A673 (cell line): Measurements from ENCODE around the gene PHLDB2. TPM values are rescaled to one million over a fixed set of nuclear protein-coding genes. Genes with fewer than 3 reads are reported as not detected.

ENCODE experiments used
- BruUV-seq: library from RNA; stranded (reverse); fragments of 400-500 nt; replicated peaks from 2 replicates; lab custom pipeline; 2021; lab: Mats Ljungman, UMichigan
- CTCF ChIA-PET: fragments of 300-600 bp; sonication (Branson Sonifier 250); formaldehyde crosslinking; loops from one replicate; lab custom pipeline; 2022; ENCODE audit warnings: antibody characterized with exemption; lab: Charles Lee
- POLR2A ChIA-PET: fragments of 300-600 bp; sonication (Branson Sonifier 250); formaldehyde crosslinking; loops from one replicate; lab custom pipeline; 2022; ENCODE audit warnings: antibody characterized with exemption; ENCODE audit not compliant: low non-redundant PET; lab: Charles Lee
- DNase-seq: peaks from one replicate; pipeline ENCODE4 v3.0.0-alpha.2; 2015; ENCODE audit warnings: low spot score
- H3K27ac ChIP-seq: fragments of 200-600 bp; sonication (generic); 2 replicates; pipeline ENCODE4 v1.5.1; 2016; ENCODE audit warnings: mixed run types, low read depth, mild to moderate bottlenecking, mixed read lengths, antibody characterized with exemption, low read length; ENCODE audit not compliant: poor library complexity, severe bottlenecking
- H3K27me3 ChIP-seq: fragments of 200-600 bp; sonication (generic); replicated peaks from 2 replicates; pipeline ENCODE4 v1.6.1; 2017; ENCODE audit warnings: mixed run types, low read depth, mild to moderate bottlenecking, mixed read lengths, antibody characterized with exemption, low read length; ENCODE audit not compliant: insufficient read depth, poor library complexity
- H3K36me3 ChIP-seq: fragments of 200-600 bp; sonication (generic); 2 replicates; pipeline ENCODE4 v1.6.1; 2016; ENCODE audit warnings: mixed run types, mild to moderate bottlenecking, mixed read lengths, antibody characterized with exemption, low read length; ENCODE audit not compliant: insufficient read depth, poor library complexity, severe bottlenecking
- H3K4me1 ChIP-seq: fragments of 200-600 bp; sonication (generic); 2 replicates; pipeline ENCODE4 v1.6.1; 2017; ENCODE audit warnings: mixed run types, mild to moderate bottlenecking, mixed read lengths, antibody characterized with exemption, low read length; ENCODE audit not compliant: insufficient read depth, poor library complexity, severe bottlenecking
- H3K4me3 ChIP-seq: fragments of 200-600 bp; sonication (generic); 2 replicates; pipeline ENCODE4 v1.5.1; 2016; ENCODE audit warnings: low read depth, mixed run types, mild to moderate bottlenecking, mixed read lengths, low read length; ENCODE audit not compliant: poor library complexity, severe bottlenecking
- H3K9me3 ChIP-seq: fragments of 200-600 bp; sonication (generic); 2 replicates; pipeline ENCODE4 v1.6.1; 2016; ENCODE audit warnings: mixed run types, low read depth, mild to moderate bottlenecking, mixed read lengths, antibody characterized with exemption, low read length; ENCODE audit not compliant: poor library complexity, severe bottlenecking
- EZH2 ChIP-seq: fragments of 200-600 bp; sonication (generic); IDR thresholded peaks from 2 replicates; pipeline ENCODE4 v1.6.1; 2017; ENCODE audit warnings: borderline replicate concordance, low read depth, mild to moderate bottlenecking, mixed read lengths, antibody characterized with exemption, low read length; ENCODE audit not compliant: poor library complexity, severe bottlenecking
- intact Hi-C: fragments of 100-400 bp; cut with micrococcal nuclease; formaldehyde crosslinking; loops from one replicate; pipeline ENCODE4 v1.10.0; 2022; ENCODE audit not compliant: unreplicated experiment
- total RNA-seq: library from RNA; stranded (reverse); gene quantifications from 2 replicates; pipeline ENCODE4 v1.2.3, GENCODE V29; 2021
- TF ChIP-seq, protein P1 (sequence below): fragments of 300-800, 200-600 bp; sonication (generic); conservative IDR thresholded peaks from 2 replicates; pipeline ENCODE4 v1.5.1; 2017; ENCODE audit warnings: low read depth, mild to moderate bottlenecking, antibody characterized with exemption, low read length, moderate library complexity, mixed read lengths

The PHLDB2 gene
- total RNA-seq, 1 experiment from 2014 or later = 13.1 TPM

DNA sequence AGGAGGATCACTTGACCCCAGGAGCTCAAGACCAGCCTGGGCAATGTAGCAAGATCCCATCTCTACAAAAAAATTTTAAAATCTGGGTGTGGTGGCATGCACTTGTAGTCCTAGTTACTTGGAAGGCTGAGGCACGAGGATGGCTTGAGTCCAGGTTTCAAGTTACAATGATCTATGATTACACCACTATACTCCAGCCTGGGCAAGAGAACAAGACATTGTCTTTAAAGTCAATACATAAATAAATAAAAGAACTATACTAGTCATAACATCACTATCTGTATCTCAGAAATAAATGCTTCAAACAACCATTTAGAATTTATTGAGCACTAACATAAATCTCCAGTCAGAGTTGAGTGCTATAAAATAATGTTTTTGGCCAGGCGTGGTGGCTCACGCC lies 8.5 kb upstream of the PHLDB2 start:
- H3K36me3 ChIP-seq = no peaks in the 10 kb centered on the region
- POLR2A ChIA-PET = no interaction called here
- no peak overlapping the region for H3K27ac ChIP-seq
- CTCF ChIA-PET = no interaction called here
- H3K27me3 ChIP-seq = no peaks in the 10 kb centered on the region
- peaks cover 45% of the 10 kb centered on the region for H3K4me1 ChIP-seq
- DNase-seq = no peak
- BruUV-seq = no TSS peak
- H3K9me3 ChIP-seq = no peaks in the 10 kb centered on the region
- no peak for TF ChIP-seq EZH2
- TF ChIP-seq, protein P1, sequence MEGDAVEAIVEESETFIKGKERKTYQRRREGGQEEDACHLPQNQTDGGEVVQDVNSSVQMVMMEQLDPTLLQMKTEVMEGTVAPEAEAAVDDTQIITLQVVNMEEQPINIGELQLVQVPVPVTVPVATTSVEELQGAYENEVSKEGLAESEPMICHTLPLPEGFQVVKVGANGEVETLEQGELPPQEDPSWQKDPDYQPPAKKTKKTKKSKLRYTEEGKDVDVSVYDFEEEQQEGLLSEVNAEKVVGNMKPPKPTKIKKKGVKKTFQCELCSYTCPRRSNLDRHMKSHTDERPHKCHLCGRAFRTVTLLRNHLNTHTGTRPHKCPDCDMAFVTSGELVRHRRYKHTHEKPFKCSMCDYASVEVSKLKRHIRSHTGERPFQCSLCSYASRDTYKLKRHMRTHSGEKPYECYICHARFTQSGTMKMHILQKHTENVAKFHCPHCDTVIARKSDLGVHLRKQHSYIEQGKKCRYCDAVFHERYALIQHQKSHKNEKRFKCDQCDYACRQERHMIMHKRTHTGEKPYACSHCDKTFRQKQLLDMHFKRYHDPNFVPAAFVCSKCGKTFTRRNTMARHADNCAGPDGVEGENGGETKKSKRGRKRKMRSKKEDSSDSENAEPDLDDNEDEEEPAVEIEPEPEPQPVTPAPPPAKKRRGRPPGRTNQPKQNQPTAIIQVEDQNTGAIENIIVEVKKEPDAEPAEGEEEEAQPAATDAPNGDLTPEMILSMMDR = no peak
- no peak overlapping the region for H3K4me3 ChIP-seq
- intact Hi-C loops = no loop called here

DNA sequence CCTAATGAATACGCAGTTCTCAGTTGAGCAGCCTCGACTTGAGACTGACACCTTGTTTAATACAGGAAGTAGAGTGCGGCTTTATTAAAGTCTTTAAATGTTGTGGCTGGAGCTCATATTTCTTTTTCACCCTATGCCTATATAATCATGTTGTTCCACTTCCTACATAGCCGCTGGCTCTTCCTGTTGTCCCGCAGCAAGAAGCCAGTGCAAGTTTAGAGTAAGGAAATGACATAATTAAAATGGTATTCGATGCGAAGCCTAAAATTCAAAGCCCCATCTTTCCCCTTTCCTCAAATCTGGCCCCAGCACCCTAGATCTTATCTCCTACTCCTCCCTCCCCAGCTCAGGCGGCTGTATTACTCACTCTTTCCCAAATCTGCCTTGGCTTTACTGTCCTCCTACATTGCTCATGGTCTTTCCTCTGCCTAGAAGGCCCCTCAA lies 7.5 kb upstream of the PHLDB2 start:
- Histone ChIP-seq H3K4me3 (no peak overlapping the region), H3K27ac (peak overlapping the region; percentile 65), H3K27me3 (no peaks in the 10 kb centered on the region), H3K4me1 (peaks cover 45% of the 10 kb centered on the region), H3K36me3 (no peaks in the 10 kb centered on the region), H3K9me3 (no peaks in the 10 kb centered on the region)
- intact Hi-C loops = no loop called here
- no TSS peak for BruUV-seq
- no peak for TF ChIP-seq EZH2
- peak; percentile 98 for DNase-seq
- POLR2A ChIA-PET = no interaction called here
- CTCF ChIA-PET = interaction anchor here (1.0 kb wide), 2 partner anchors 9 to 116 kb away, joined by 4 read pairs; no protein-coding TSS in a partner anchor

DNA sequence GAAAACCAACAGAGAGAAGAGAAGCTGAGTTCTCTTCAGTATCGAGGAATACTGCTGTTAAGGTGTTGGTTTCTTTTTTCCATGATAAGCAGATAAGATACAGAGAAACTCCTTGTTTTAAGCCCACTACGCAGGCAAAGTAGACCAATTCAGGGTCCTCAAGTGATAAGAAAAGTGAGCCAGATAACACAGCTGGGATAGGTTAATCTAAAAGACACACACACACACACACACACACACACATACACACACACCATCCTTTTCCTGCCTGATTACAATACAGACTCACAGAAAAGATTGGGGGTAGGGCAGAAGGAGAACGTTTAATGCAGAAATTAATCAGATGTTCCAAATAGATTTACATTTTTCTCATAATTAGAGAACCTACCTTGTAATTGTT lies 6.5 kb upstream of the PHLDB2 start:
- Histone ChIP-seq H3K36me3 (no peaks in the 10 kb centered on the region), H3K4me1 (peaks cover 39% of the 10 kb centered on the region), H3K9me3 (no peaks in the 10 kb centered on the region), H3K27me3 (no peaks in the 10 kb centered on the region), H3K4me3 (no peak overlapping the region), H3K27ac (peak overlapping the region; percentile 29)
- no TSS peak for BruUV-seq
- TF ChIP-seq, protein P1 = no peak
- TF ChIP-seq EZH2 = no peak
- CTCF ChIA-PET = no interaction called here
- POLR2A ChIA-PET = no interaction called here
- intact Hi-C loops = no loop called here
- peak; percentile 47 for DNase-seq

DNA sequence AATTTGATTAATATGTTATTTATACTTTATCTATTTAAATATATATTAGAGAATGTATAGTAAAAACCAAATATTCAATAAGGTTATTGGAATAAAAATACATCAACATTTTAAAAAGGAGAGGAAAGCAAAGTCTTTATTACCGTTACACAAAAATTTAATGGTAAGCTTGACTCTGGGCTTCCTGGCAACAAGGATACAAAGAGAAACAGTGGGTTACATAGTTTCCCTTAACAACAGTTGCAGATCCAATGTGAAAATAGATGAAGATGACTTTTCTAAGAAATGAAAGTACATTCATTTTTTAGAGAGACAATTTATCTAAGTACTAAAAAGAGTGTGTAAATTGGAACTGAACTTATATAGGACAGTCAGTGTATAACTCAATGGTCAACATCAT lies 6.0 kb upstream of the PHLDB2 start:
- TF ChIP-seq EZH2 = no peak
- TF ChIP-seq, protein P1 = no peak
- CTCF ChIA-PET = no interaction called here
- DNase-seq = no peak

More for the DNA sequence above, 6.0 kb upstream of the PHLDB2 start:
- peaks cover 38% of the 10 kb centered on the region for H3K4me1 ChIP-seq
- BruUV-seq = no TSS peak
- POLR2A ChIA-PET = no interaction called here
- intact Hi-C loops = no loop called here
- H3K9me3 ChIP-seq = no peaks in the 10 kb centered on the region
- no peak overlapping the region for H3K27ac ChIP-seq
- H3K4me3 ChIP-seq = no peak overlapping the region
- H3K36me3 ChIP-seq = no peaks in the 10 kb centered on the region
- no peaks in the 10 kb centered on the region for H3K27me3 ChIP-seq
